H1 (cell line): Measurements from ENCODE around the gene ZNF367. TPM values are rescaled to one million over a fixed set of nuclear protein-coding genes. Genes with fewer than 3 reads are reported as not detected.

ENCODE experiments used
- ASH2L ChIP-seq: fragments of 200-600, 300-600 bp; sonication (generic); IDR thresholded peaks from one replicate; pipeline ENCODE4 v1.7.1; 2017; ENCODE audit warnings: low read length
- CTBP2 ChIP-seq: IDR thresholded peaks from 2 replicates; pipeline ENCODE4 v1.7.0; 2011; ENCODE audit warnings: borderline replicate concordance, mild to moderate bottlenecking, moderate library complexity, mixed read lengths, low read length; ENCODE audit not compliant: insufficient read depth, insufficient read length
- GTF2F1 ChIP-seq: IDR thresholded peaks from 2 replicates; pipeline ENCODE4 v1.6.1; 2012; ENCODE audit warnings: low read depth, low read length, improper control_type of control experiment, borderline replicate concordance
- HDAC2 ChIP-seq, 2 experiments: fragments of 300-600 bp in 1 of 2; sonication (generic) in 1 of 2; IDR thresholded peaks; 2 replicates each; pipeline ENCODE4 v1.6.1; 2011 to 2012; ENCODE audit warnings: low read depth in 2 of 2, low read length in 2 of 2, mild to moderate bottlenecking in 2 of 2, moderate library complexity in 2 of 2, borderline replicate concordance in 1 of 2, inconsistent platforms in 1 of 2
- NRF1 ChIP-seq: IDR thresholded peaks from 2 replicates; pipeline ENCODE4 v1.6.1; 2011; ENCODE audit warnings: mild to moderate bottlenecking, low read depth, low read length, improper control_type of control experiment
- PHF8 ChIP-seq: fragments of 200-600 bp; sonication (generic); conservative IDR thresholded peaks from 2 replicates; pipeline ENCODE4 v1.7.1; 2012; ENCODE audit warnings: low read depth, mild to moderate bottlenecking, inconsistent platforms, low read length, moderate library complexity
- POLR2A ChIP-seq, 2 experiments: IDR thresholded peaks; 1 replicate in 1 of 2; 2 replicates in 1 of 2; pipeline ENCODE4 v1.6.1; 2011; ENCODE audit warnings: low read depth in 2 of 2, low read length in 2 of 2, mild to moderate bottlenecking in 2 of 2; ENCODE audit errors: control extremely low read depth in 1 of 2
- POLR2AphosphoS5 ChIP-seq: IDR thresholded peaks from 2 replicates; pipeline ENCODE4 v1.6.1; 2011; ENCODE audit warnings: low read depth, low read length
- SIN3A ChIP-seq, 2 experiments: IDR thresholded peaks in 1 of 2; conservative IDR thresholded peaks in 1 of 2; 2 replicates each; pipeline ENCODE4 v1.6.1; 2011 to 2012; ENCODE audit warnings: low read length in 2 of 2, improper control_type of control experiment in 1 of 2, low read depth in 1 of 2, mild to moderate bottlenecking in 1 of 2
- TBP ChIP-seq: IDR thresholded peaks from 2 replicates; pipeline ENCODE4 v1.6.1; 2011; ENCODE audit warnings: low read depth, low read length, improper control_type of control experiment
- polyA plus RNA-seq, 7 experiments: library from polyadenylated mRNA; depleted of rRNA in 3 of 7; stranded (reverse) in 5 of 7; unstranded in 2 of 7; fragments of >200 nt in 5 of 7; fragments of 200-250 nt in 2 of 7; gene quantifications; 1 replicate in 5 of 7; 2 replicates in 1 of 7; 4 replicates in 1 of 7; pipeline versions ENCODE4 v1.2.1 to v1.2.3, GENCODE V29; 2011 to 2013; ENCODE audit warnings: missing spikeins in 2 of 7, mixed read lengths in 2 of 7
- total RNA-seq: library from RNA; stranded (reverse); fragmentation: NEBNext Ultra II Directional; extraction: Animal tissue kit (Norgen Biotek cat#: 25700); gene quantifications from 2 replicates; pipeline ENCODE4 v1.2.1, GENCODE V29; 2021
- TF ChIP-seq, protein P1 (sequence below): IDR thresholded peaks from 2 replicates; pipeline ENCODE4 v1.6.1; 2012; ENCODE audit warnings: low read length, inconsistent platforms

Gene ZNF367
- total and polyA plus RNA-seq, 2 of the 8 experiments (the other 6 are each of a cell fraction or from before 2014, with no cell fraction given), result 2.2 to 8.2 TPM

DNA sequence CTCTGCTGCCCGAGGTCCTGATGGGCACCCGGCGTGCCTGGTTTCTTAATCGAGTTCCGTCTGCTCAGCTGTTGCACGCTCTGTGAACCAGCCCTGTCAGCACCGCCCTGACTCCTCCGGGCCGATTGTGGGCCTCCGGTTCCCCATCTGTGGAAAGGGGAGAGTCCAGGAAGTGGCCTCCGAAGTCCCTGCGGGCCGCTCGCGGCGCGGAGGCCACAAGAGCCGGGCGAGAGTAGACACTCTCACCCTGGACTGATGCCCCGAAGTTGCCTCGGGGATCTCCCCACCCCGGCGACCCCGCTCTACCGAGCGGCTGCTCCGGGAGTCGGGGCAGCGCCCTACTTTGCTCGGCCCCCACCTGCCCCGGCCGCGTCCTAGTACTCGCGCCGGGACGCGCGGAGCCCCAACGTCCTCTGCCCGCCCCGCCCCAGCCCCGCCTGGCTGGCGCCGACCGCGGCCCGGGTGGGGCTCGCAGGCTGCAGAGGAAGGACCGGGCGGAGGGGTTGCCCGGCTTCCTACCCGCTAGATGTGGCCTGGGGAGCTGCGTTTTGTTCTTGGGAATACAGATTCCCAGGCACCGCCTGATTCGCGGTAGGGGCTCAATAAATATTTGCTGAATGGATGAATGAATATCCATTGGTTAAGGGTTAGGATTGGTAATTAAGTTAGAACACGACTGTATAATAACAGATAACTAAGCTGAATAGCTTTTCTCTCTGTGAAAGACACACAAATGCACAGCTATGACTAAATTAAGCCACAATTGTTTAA lies 935 bp upstream of the ZNF367 start (continued):
- TF ChIP-seq NRF1 (no peak), POLR2A (IDR thresholded peaks at IDR 0.05; ENCODE audit: control extremely low read depth in 1 of 2, low read depth in 2 of 2, low read length in 2 of 2) (peak in 1 of 2 experiments; percentile 58; a peak in 2 of 3 replicates), HDAC2 (IDR thresholded peaks at IDR 0.05; ENCODE audit: borderline replicate concordance in 1 of 2, low read depth in 2 of 2, low read length in 2 of 2) (0 out of 4 replicates have a peak, but pooled peaks of 1 of the 2 experiments have one; percentile 78), TBP (0 out of 2 replicates have a peak, but pooled peaks have one; percentile 22), CTBP2 (no peak), GTF2F1 (no peak), ASH2L (peak; percentile 77), PHF8 (peak; percentile 61), POLR2AphosphoS5 (peak; percentile 35; the same call in 1 of the 2 replicates), SIN3A (conservative IDR thresholded peaks at IDR 0.05 in 1 of 2, IDR thresholded peaks at IDR 0.05 in 1 of 2; ENCODE audit: low read depth in 1 of 2, low read length in 2 of 2) (peak; percentile 69 to 80; a peak in 2 of 4 replicates)
- TF ChIP-seq, protein P1, sequence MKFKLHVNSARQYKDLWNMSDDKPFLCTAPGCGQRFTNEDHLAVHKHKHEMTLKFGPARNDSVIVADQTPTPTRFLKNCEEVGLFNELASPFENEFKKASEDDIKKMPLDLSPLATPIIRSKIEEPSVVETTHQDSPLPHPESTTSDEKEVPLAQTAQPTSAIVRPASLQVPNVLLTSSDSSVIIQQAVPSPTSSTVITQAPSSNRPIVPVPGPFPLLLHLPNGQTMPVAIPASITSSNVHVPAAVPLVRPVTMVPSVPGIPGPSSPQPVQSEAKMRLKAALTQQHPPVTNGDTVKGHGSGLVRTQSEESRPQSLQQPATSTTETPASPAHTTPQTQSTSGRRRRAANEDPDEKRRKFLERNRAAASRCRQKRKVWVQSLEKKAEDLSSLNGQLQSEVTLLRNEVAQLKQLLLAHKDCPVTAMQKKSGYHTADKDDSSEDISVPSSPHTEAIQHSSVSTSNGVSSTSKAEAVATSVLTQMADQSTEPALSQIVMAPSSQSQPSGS, result no peak
